Ascending aorta (tissue), 2 donors: Measurements from ENCODE around the gene ECHDC3. TPM values are rescaled to one million over a fixed set of nuclear protein-coding genes. Genes with fewer than 3 reads are reported as not detected.

ENCODE experiments used
- DNase-seq, 2 donors: peaks; one replicate each; pipeline ENCODE4 v3.0.0-alpha.2; 2019; ENCODE audit warnings: low spot score in 2 of 2
- H3K27ac ChIP-seq, 2 donors: fragments of 200-600 bp; sonication (generic); one replicate each; pipeline ENCODE4 v1.5.1; 2016 to 2017; ENCODE audit warnings: mild to moderate bottlenecking in 1 of 2
- H3K27me3 ChIP-seq: fragments of 200-600 bp; sonication (generic); one replicate; pipeline ENCODE4 v1.5.1; 2017
- H3K36me3 ChIP-seq, 2 donors: fragments of 200-600 bp; sonication (generic); one replicate each; pipeline ENCODE4 v1.5.1; 2016
- H3K4me1 ChIP-seq, 2 donors: fragments of 200-600 bp; sonication (generic); one replicate each; pipeline ENCODE4 v1.5.1; 2016 to 2017; ENCODE audit warnings: mild to moderate bottlenecking in 1 of 2
- H3K4me3 ChIP-seq, 2 donors: fragments of 200-600 bp; sonication (generic); one replicate each; pipeline ENCODE4 v1.5.1; 2016 to 2017; ENCODE audit warnings: mild to moderate bottlenecking in 1 of 2
- H3K9me3 ChIP-seq, 2 donors: fragments of 200-600 bp; sonication (generic); one replicate each; pipeline ENCODE4 v1.5.1; 2016
- CTCF ChIP-seq, 3 experiments: fragments of 200-600 bp in 2 of 3; fragments of 450-650 bp in 1 of 3; sonication (generic) in 2 of 3; IDR thresholded peaks; one replicate each; pipeline ENCODE4 v1.5.1; 2016 to 2019; ENCODE audit warnings: antibody characterized with exemption in 3 of 3, mild to moderate bottlenecking in 1 of 3, moderate library complexity in 1 of 3
- intact Hi-C: fragments of 100-400 bp; cut with DNase I; formaldehyde crosslinking; loops from one replicate; pipeline ENCODE4 v1.15.1; 2023
- total RNA-seq: library from RNA; depleted of rRNA; stranded (reverse); fragments of >200 nt; gene quantifications from one replicate; pipeline ENCODE4 v1.1.0, GENCODE V29; 2016

Gene ECHDC3
- total RNA-seq, 1 donor from 2014 or later = 12.2 TPM

- intact Hi-C loops = no loop called here
These were observed 68.8 kb downstream of the ECHDC3 start for GRCh38 chr10:11810973-11811372.

GRCh38 chr10:11813177-11813576 lies 71.0 kb downstream of the ECHDC3 start:
- Histone ChIP-seq H3K9me3 (no peaks in the 10 kb centered on the region), H3K4me3 (no peak overlapping the region), H3K27me3 (no peaks in the 10 kb centered on the region), H3K4me1 (no peaks in the 10 kb centered on the region), H3K36me3 (no peaks in the 10 kb centered on the region), H3K27ac (no peak overlapping the region)
- DNase-seq = no peak
- intact Hi-C loops = no loop called here
- no peak for TF ChIP-seq CTCF (IDR thresholded peaks at IDR 0.05)

More at GRCh38 chr10:11810973-11811372, 68.8 kb downstream of the ECHDC3 start:
- Histone ChIP-seq H3K36me3 (no peaks in the 10 kb centered on the region), H3K27ac (no peak overlapping the region), H3K9me3 (no peaks in the 10 kb centered on the region), H3K4me3 (no peak overlapping the region), H3K27me3 (no peaks in the 10 kb centered on the region), H3K4me1 (no peaks in the 10 kb centered on the region)
- no peak for TF ChIP-seq CTCF (IDR thresholded peaks at IDR 0.05)
- no peak for DNase-seq

Other genes with a start within 250 kb of the ECHDC3 start
- gene USP6NL, start 130.7 kb upstream of the ECHDC3 start, total RNA-seq = 20.5 TPM
- 4.8 TPM for gene PROSER2, start 81.0 kb downstream of the ECHDC3 start, total RNA-seq